Measurements from ENCODE around the gene LIMS2.

- TF ChIP-seq POLR2A (IDR thresholded peaks at IDR 0.05; ENCODE audit: extremely low read depth, insufficient read length) (no peak), MAX (IDR thresholded peaks at IDR 0.05; ENCODE audit: low read depth, low read length) (no peak), CTCF (IDR thresholded peaks at IDR 0.05; ENCODE audit: low read depth, low read length) (no peak)
These were observed 45.0 kb downstream of the LIMS2 start for GRCh38 chr2:127630096-127630863.

Measured in NB4 (cell line).